Measurements from ENCODE around the gene BCL6B.

BCL6B gene

GRCh38 chr17:7023576-7024401 lies 939 bp downstream of the BCL6B start:
- H3K27me3 ChIP-seq (ENCODE audit: control insufficient read depth, insufficient read depth, low read length), result peaks cover 8% of the 10 kb centered on the region
- peaks cover 1% of the 10 kb centered on the region for H3K4me1 ChIP-seq (ENCODE audit: control insufficient read depth, insufficient read depth, low read length)
- peak overlapping the region; percentile 7 for H3K27ac ChIP-seq (ENCODE audit: low read depth, low read length)
- H3K4me3 ChIP-seq (ENCODE audit: low read length), result peak overlapping the region; percentile 45
- H3K36me3 ChIP-seq (ENCODE audit: control insufficient read depth, insufficient read depth, low read length), result no peaks in the 10 kb centered on the region
- no peak overlapping the region for H3K9ac ChIP-seq (ENCODE audit: low read length)

- H3K27ac ChIP-seq (ENCODE audit: low read depth, low read length), result no peak overlapping the region
- no peaks in the 10 kb centered on the region for H3K4me1 ChIP-seq (ENCODE audit: control insufficient read depth, insufficient read depth, low read length)
- no peaks in the 10 kb centered on the region for H3K36me3 ChIP-seq (ENCODE audit: control insufficient read depth, insufficient read depth, low read length)
- H3K27me3 ChIP-seq (ENCODE audit: control insufficient read depth, insufficient read depth, low read length), result peaks cover 8% of the 10 kb centered on the region
- no peak overlapping the region for H3K4me3 ChIP-seq (ENCODE audit: low read length)
- no peak overlapping the region for H3K9ac ChIP-seq (ENCODE audit: low read length)
These were observed 1.5 kb downstream of the BCL6B start for GRCh38 chr17:7024402-7024785.

GRCh38 chr17:7025245-7025644 lies 2.4 kb downstream of the BCL6B start:
- Histone ChIP-seq H3K4me3 (ENCODE audit: low read length) (no peak overlapping the region), H3K9ac (ENCODE audit: low read length) (no peak overlapping the region), H3K4me1 (ENCODE audit: control insufficient read depth, insufficient read depth, low read length) (no peaks in the 10 kb centered on the region), H3K27ac (ENCODE audit: low read depth, low read length) (no peak overlapping the region), H3K36me3 (ENCODE audit: control insufficient read depth, insufficient read depth, low read length) (no peaks in the 10 kb centered on the region), H3K27me3 (ENCODE audit: control insufficient read depth, insufficient read depth, low read length) (peaks cover 8% of the 10 kb centered on the region)

DNA sequence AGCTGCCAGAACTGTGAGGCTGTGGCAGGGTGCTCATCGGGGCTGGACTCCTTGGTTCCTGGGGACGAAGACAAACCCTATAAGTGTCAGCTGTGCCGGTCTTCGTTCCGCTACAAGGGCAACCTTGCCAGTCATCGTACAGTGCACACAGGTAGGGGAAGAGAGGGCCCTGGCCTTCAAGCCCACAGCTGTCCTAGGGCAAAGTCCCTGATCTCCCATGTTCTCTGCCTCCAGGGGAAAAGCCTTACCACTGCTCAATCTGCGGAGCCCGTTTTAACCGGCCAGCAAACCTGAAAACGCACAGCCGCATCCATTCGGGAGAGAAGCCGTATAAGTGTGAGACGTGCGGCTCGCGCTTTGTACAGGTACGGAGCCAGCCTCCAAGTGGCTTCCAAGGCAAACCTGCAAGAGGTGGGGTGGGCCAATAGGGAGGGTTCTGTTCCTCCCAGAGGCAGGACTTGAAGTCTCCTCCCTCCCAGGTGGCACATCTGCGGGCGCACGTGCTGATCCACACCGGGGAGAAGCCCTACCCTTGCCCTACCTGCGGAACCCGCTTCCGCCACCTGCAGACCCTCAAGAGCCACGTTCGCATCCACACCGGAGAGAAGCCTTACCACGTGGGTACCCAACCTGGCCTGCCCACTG lies 3.7 kb downstream of the BCL6B start:
- H3K27me3 ChIP-seq (ENCODE audit: control insufficient read depth, insufficient read depth, low read length), result peaks cover 8% of the 10 kb centered on the region
- no peaks in the 10 kb centered on the region for H3K36me3 ChIP-seq (ENCODE audit: control insufficient read depth, insufficient read depth, low read length)
- H3K27ac ChIP-seq (ENCODE audit: low read depth, low read length), result no peak overlapping the region
- no peak overlapping the region for H3K9ac ChIP-seq (ENCODE audit: low read length)
- H3K4me1 ChIP-seq (ENCODE audit: control insufficient read depth, insufficient read depth, low read length), result no peaks in the 10 kb centered on the region
- no peak overlapping the region for H3K4me3 ChIP-seq (ENCODE audit: low read length)

DNA sequence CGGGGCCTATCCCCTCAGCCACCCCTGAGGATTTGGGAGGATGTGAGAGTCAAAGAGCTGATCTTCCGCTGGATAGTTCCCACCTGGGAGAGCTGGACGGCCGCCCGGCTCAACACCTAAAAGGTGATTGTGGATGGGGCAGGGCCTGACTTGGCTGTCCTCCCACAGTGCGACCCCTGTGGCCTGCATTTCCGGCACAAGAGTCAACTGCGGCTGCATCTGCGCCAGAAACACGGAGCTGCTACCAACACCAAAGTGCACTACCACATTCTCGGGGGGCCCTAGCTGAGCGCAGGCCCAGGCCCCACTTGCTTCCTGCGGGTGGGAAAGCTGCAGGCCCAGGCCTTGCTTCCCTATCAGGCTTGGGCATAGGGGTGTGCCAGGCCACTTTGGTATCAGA lies 4.5 kb downstream of the BCL6B start:
- H3K27me3 ChIP-seq (ENCODE audit: control insufficient read depth, insufficient read depth, low read length), result peaks cover 8% of the 10 kb centered on the region
- H3K4me3 ChIP-seq (ENCODE audit: low read length), result no peak overlapping the region
- no peak overlapping the region for H3K27ac ChIP-seq (ENCODE audit: low read depth, low read length)
- H3K9ac ChIP-seq (ENCODE audit: low read length), result no peak overlapping the region
- no peaks in the 10 kb centered on the region for H3K4me1 ChIP-seq (ENCODE audit: control insufficient read depth, insufficient read depth, low read length)
- H3K36me3 ChIP-seq (ENCODE audit: control insufficient read depth, insufficient read depth, low read length), result no peaks in the 10 kb centered on the region

DNA sequence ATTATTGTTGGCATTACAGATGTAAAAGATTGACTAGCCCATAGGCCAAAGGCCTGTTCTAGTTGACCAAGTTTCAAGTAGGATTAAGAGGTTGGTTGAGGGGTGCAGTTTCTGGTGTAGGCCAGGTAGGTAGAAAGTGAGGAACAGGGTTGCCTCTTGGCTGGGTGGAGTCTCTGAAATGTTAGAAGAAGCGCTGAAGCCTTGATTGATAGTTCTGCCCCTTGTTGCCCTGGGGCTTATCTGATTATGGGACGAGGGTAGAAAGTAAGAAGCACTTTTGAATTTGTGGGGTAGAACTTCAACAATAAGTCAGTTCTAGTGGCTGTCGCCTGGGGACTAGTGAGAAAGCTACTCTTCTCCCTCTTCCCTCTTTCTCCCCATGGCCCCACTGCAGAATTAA lies 6.2 kb downstream of the BCL6B start:
- no peak overlapping the region for H3K9ac ChIP-seq (ENCODE audit: low read length)
- H3K4me1 ChIP-seq (ENCODE audit: control insufficient read depth, insufficient read depth, low read length), result no peaks in the 10 kb centered on the region
- no peaks in the 10 kb centered on the region for H3K27me3 ChIP-seq (ENCODE audit: control insufficient read depth, insufficient read depth, low read length)
- H3K27ac ChIP-seq (ENCODE audit: low read depth, low read length), result no peak overlapping the region
- H3K36me3 ChIP-seq (ENCODE audit: control insufficient read depth, insufficient read depth, low read length), result no peaks in the 10 kb centered on the region
- H3K4me3 ChIP-seq (ENCODE audit: low read length), result no peak overlapping the region

- Histone ChIP-seq H3K27ac (ENCODE audit: low read depth, low read length) (no peak overlapping the region), H3K4me1 (ENCODE audit: control insufficient read depth, insufficient read depth, low read length) (no peaks in the 10 kb centered on the region)
These were observed 6.8 kb downstream of the BCL6B start for GRCh38 chr17:7029659-7030058.

GRCh38 chr17:7034955-7035590 lies 12.2 kb downstream of the BCL6B start:
- H3K4me3 ChIP-seq (ENCODE audit: low read length), result peak overlapping the region; percentile 59
- H3K9ac ChIP-seq (ENCODE audit: low read length), result peak overlapping the region; percentile 35

More at GRCh38 chr17:7029659-7030058, 6.8 kb downstream of the BCL6B start:
- Histone ChIP-seq H3K36me3 (ENCODE audit: control insufficient read depth, insufficient read depth, low read length) (no peaks in the 10 kb centered on the region), H3K4me3 (ENCODE audit: low read length) (no peak overlapping the region), H3K9ac (ENCODE audit: low read length) (no peak overlapping the region), H3K27me3 (ENCODE audit: control insufficient read depth, insufficient read depth, low read length) (no peaks in the 10 kb centered on the region)

GRCh38 chr17:7035591-7036368 lies 12.9 kb downstream of the BCL6B start, which contains the start of gene SLC16A13:
Gene SLC16A13, plus strand, starts transcription at chr17:7036015. Its CDS starts 368 bp downstream, at chr17:7036383.
- H3K27ac ChIP-seq (ENCODE audit: low read depth, low read length), result peak within 1 kb of the TSS; percentile 25

More at GRCh38 chr17:7034955-7035590, 12.2 kb downstream of the BCL6B start:
- no peaks in the 10 kb centered on the region for H3K27me3 ChIP-seq (ENCODE audit: control insufficient read depth, insufficient read depth, low read length)
- no peaks in the 10 kb centered on the region for H3K4me1 ChIP-seq (ENCODE audit: control insufficient read depth, insufficient read depth, low read length)
- H3K27ac ChIP-seq (ENCODE audit: low read depth, low read length), result peak overlapping the region; percentile 25
- no peaks in the 10 kb centered on the region for H3K36me3 ChIP-seq (ENCODE audit: control insufficient read depth, insufficient read depth, low read length)

GRCh38 chr17:7038025-7038862 lies 15.4 kb downstream of the BCL6B start:
- H3K27me3 ChIP-seq (ENCODE audit: control insufficient read depth, insufficient read depth, low read length), result peaks cover 5% of the 10 kb centered on the region
- no peak overlapping the region for H3K9ac ChIP-seq (ENCODE audit: low read length)
- no peak overlapping the region for H3K4me3 ChIP-seq (ENCODE audit: low read length)
- peaks cover 5% of the 10 kb centered on the region for H3K4me1 ChIP-seq (ENCODE audit: control insufficient read depth, insufficient read depth, low read length)
- H3K36me3 ChIP-seq (ENCODE audit: control insufficient read depth, insufficient read depth, low read length), result no peaks in the 10 kb centered on the region
- H3K27ac ChIP-seq (ENCODE audit: low read depth, low read length), result no peak overlapping the region

More at GRCh38 chr17:7035591-7036368, 12.9 kb downstream of the BCL6B start, which contains the start of gene SLC16A13:
- H3K4me3 ChIP-seq (ENCODE audit: low read length), result peak within 1 kb of the TSS; percentile 59
- no peaks in the 10 kb centered on the region for H3K36me3 ChIP-seq (ENCODE audit: control insufficient read depth, insufficient read depth, low read length)
- H3K4me1 ChIP-seq (ENCODE audit: control insufficient read depth, insufficient read depth, low read length), result no peaks in the 10 kb centered on the region
- H3K9ac ChIP-seq (ENCODE audit: low read length), result peak within 1 kb of the TSS; percentile 62
- no peaks in the 10 kb centered on the region for H3K27me3 ChIP-seq (ENCODE audit: control insufficient read depth, insufficient read depth, low read length)

DNA sequence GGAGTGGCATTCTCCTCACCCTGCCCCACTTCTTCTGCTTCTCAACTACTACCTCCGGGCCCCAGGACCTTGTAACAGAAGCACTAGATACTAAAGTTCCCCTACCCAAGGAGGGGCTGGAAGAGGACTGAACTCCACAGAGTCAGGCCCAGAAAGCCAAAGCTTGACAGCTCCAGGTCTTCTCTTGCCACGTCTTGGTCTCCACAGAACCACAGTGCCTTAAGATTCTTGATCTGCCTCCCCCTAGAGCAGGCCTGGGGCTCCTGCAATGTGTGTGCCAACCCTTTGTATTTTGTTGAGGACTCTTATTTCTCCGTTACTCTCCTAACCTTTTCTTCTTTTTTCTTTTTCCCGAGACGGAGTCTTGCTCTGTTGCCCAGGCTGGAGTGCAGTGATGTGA lies 17.0 kb downstream of the BCL6B start:
- H3K4me1 ChIP-seq (ENCODE audit: control insufficient read depth, insufficient read depth, low read length), result peaks cover 10% of the 10 kb centered on the region
- no peak overlapping the region for H3K9ac ChIP-seq (ENCODE audit: low read length)
- no peaks in the 10 kb centered on the region for H3K36me3 ChIP-seq (ENCODE audit: control insufficient read depth, insufficient read depth, low read length)
- no peak overlapping the region for H3K4me3 ChIP-seq (ENCODE audit: low read length)
- H3K27ac ChIP-seq (ENCODE audit: low read depth, low read length), result no peak overlapping the region
- H3K27me3 ChIP-seq (ENCODE audit: control insufficient read depth, insufficient read depth, low read length), result peaks cover 10% of the 10 kb centered on the region
